HCT116 (cell line): ENCODE results near the gene SHROOM3. TPM values are rescaled to one million over a fixed set of nuclear protein-coding genes. Genes with fewer than 3 reads are reported as not detected.

ENCODE experiments used
- ATAC-seq: fragments of 200-7000 bp; cut with Tn5 transposase; 2 replicates; pipeline ENCODE4 v1.9.1; 2020; ENCODE audit warnings: mild to moderate bottlenecking, moderate library complexity
- BruUV-seq: library from RNA; stranded (reverse); fragments of 400-500 nt; replicated peaks from 2 replicates; lab custom pipeline; 2021; lab: Mats Ljungman, UMichigan
- CTCF ChIA-PET: fragments of 300-600 bp; sonication (Branson Sonifier 250); formaldehyde crosslinking; loops from one replicate; lab custom pipeline; 2021; ENCODE audit warnings: antibody characterized with exemption; lab: Charles Lee
- POLR2A ChIA-PET: fragments of 300-600, 350-600 bp; sonication (Branson Sonifier 250); formaldehyde crosslinking; loops from one replicate; lab custom pipeline; 2021; ENCODE audit warnings: antibody characterized with exemption; lab: Charles Lee
- RAD21 ChIA-PET, 2 experiments: fragments of 300-600 bp; sonication (Branson Sonifier 250); formaldehyde crosslinking; loops; one replicate each; lab custom pipeline; 2023; ENCODE audit warnings: low total read pairs in 2 of 2; ENCODE audit not compliant: uncharacterized antibody in 2 of 2, unreplicated experiment in 2 of 2, low non-redundant PET in 1 of 2; lab: Charles Lee
- DNase-seq: peaks from one replicate; pipeline ENCODE4 v3.0.0-alpha.2; 2010; ENCODE audit warnings: low read depth, low spot score
- H2AFZ ChIP-seq: fragments of 200-600 bp; shearing (Covaris generic), sonication (generic); 2 replicates; pipeline ENCODE4 v1.6.1; 2017; ENCODE audit warnings: low read depth, mixed run types, mixed read lengths, antibody characterized with exemption, low read length; ENCODE audit not compliant: poor library complexity, severe bottlenecking
- H3K27ac ChIP-seq: 2 replicates; pipeline ENCODE4 v1.5.1; 2012; ENCODE audit warnings: low read depth, low read length
- H3K27me3 ChIP-seq: fragments of 200-600 bp; sonication (generic); 2 replicates; pipeline ENCODE4 v1.6.1; 2016; ENCODE audit warnings: mixed run types, low read length, mixed read lengths; ENCODE audit not compliant: insufficient read depth
- H3K36me3 ChIP-seq, 2 experiments: fragments of 200-500 bp in 1 of 2; fragments of 200-600 bp in 1 of 2; sonication (Bioruptor generic) in 1 of 2; sonication (generic) in 1 of 2; 2 replicates each; pipeline versions ENCODE4 v1.5.1 to v1.6.1; 2014 to 2016; ENCODE audit warnings: low read length in 2 of 2, inconsistent platforms in 1 of 2, mixed read lengths in 1 of 2, mixed run types in 1 of 2; ENCODE audit not compliant: insufficient read depth in 2 of 2, control insufficient read depth in 1 of 2
- H3K4me1 ChIP-seq, 2 experiments: fragments of 200-600 bp in 1 of 2; sonication (generic) in 1 of 2; 2 replicates each; pipeline versions ENCODE4 v1.5.1 to v1.6.1; 2012 to 2017; ENCODE audit warnings: low read length in 2 of 2, inconsistent platforms in 1 of 2, mild to moderate bottlenecking in 1 of 2, mixed read lengths in 1 of 2, mixed run types in 1 of 2, moderate library complexity in 1 of 2; ENCODE audit not compliant: insufficient read depth in 2 of 2, control insufficient read depth in 1 of 2
- H3K4me2 ChIP-seq: fragments of 200-600 bp; sonication (generic); 2 replicates; pipeline ENCODE4 v1.6.1; 2017; ENCODE audit warnings: mixed run types, low read length, mixed read lengths
- H3K4me3 ChIP-seq, 2 experiments: fragments of 200-600 bp in 1 of 2; sonication (generic) in 1 of 2; replicated peaks in 1 of 2; 2 replicates each; pipeline ENCODE4 v1.5.1; 2011 to 2016; ENCODE audit warnings: low read length in 2 of 2, control low read depth in 1 of 2, low read depth in 1 of 2, mild to moderate bottlenecking in 1 of 2, mixed read lengths in 1 of 2, mixed run types in 1 of 2
- H3K79me2 ChIP-seq: fragments of 200-600 bp; sonication (generic); 2 replicates; pipeline ENCODE4 v1.6.1; 2017; ENCODE audit warnings: mild to moderate bottlenecking, mixed run types, low read length, moderate library complexity, mixed read lengths; ENCODE audit not compliant: insufficient read depth
- H3K9ac ChIP-seq: fragments of 200-600 bp; sonication (generic); 2 replicates; pipeline ENCODE4 v1.6.1; 2016; ENCODE audit warnings: low read length, mixed read lengths
- H3K9me2 ChIP-seq: fragments of 200-600 bp; sonication (generic), shearing (Covaris generic); 2 replicates; pipeline ENCODE4 v1.6.1; 2017; ENCODE audit warnings: mixed run types, mild to moderate bottlenecking, moderate library complexity; ENCODE audit not compliant: insufficient read depth
- H3K9me3 ChIP-seq, 2 experiments: fragments of 200-500 bp in 1 of 2; fragments of 200-600 bp in 1 of 2; sonication (Bioruptor generic) in 1 of 2; sonication (generic) in 1 of 2; 2 replicates each; pipeline ENCODE4 v1.6.1; 2014 to 2017; ENCODE audit warnings: low read length in 2 of 2, mixed read lengths in 2 of 2, inconsistent platforms in 1 of 2, low read depth in 1 of 2, mild to moderate bottlenecking in 1 of 2, mixed run types in 1 of 2, moderate library complexity in 1 of 2; ENCODE audit not compliant: control insufficient read depth in 1 of 2, insufficient read depth in 1 of 2
- H4K20me1 ChIP-seq: fragments of 200-600 bp; sonication (generic), shearing (Covaris generic); 2 replicates; pipeline ENCODE4 v1.6.1; 2017; ENCODE audit warnings: mixed run types, mild to moderate bottlenecking, moderate library complexity; ENCODE audit not compliant: insufficient read depth
- ATF3 ChIP-seq: IDR thresholded peaks from 2 replicates; pipeline ENCODE4 v1.6.1; 2012
- CBX3 ChIP-seq: IDR thresholded peaks from 2 replicates; pipeline ENCODE4 v1.6.1; 2012; ENCODE audit warnings: low read depth
- CEBPB ChIP-seq: IDR thresholded peaks from 2 replicates; pipeline ENCODE4 v1.6.1; 2012; ENCODE audit warnings: low read depth
- CTCF ChIP-seq, 3 experiments: fragments of 200-600 bp in 1 of 3; sonication (generic) in 1 of 3; IDR thresholded peaks in 2 of 3; conservative IDR thresholded peaks in 1 of 3; 2 replicates each; pipeline ENCODE4 v1.5.1; 2012 to 2017; ENCODE audit warnings: low read depth in 2 of 3, low read length in 2 of 3, antibody characterized with exemption in 1 of 3, borderline replicate concordance in 1 of 3, control low read depth in 1 of 3, mild to moderate bottlenecking in 1 of 3, mixed read lengths in 1 of 3, mixed run types in 1 of 3, moderate library complexity in 1 of 3; ENCODE audit not compliant: insufficient read depth in 1 of 3
- EGR1 ChIP-seq: IDR thresholded peaks from 2 replicates; pipeline ENCODE4 v1.6.1; 2012; ENCODE audit warnings: low read depth
- ELF1 ChIP-seq: IDR thresholded peaks from 2 replicates; pipeline ENCODE4 v1.6.1; 2012; ENCODE audit warnings: low read depth, borderline replicate concordance
- EZH2 ChIP-seq: fragments of 200-600 bp; sonication (generic); IDR thresholded peaks from 2 replicates; pipeline ENCODE4 v1.6.1; 2017; ENCODE audit warnings: antibody characterized with exemption, mixed run types
- EZH2phosphoT487 ChIP-seq: fragments of 200-600 bp; IDR thresholded peaks from 2 replicates; pipeline ENCODE4 v1.6.1; 2018; ENCODE audit warnings: antibody characterized with exemption, borderline replicate concordance
- FOSL1 ChIP-seq: IDR thresholded peaks from 2 replicates; pipeline ENCODE4 v1.6.1; 2012; ENCODE audit warnings: low read depth
- JUND ChIP-seq: IDR thresholded peaks from 2 replicates; pipeline ENCODE4 v1.6.1; 2012
- MAX ChIP-seq: IDR thresholded peaks from 2 replicates; pipeline ENCODE4 v1.6.1; 2012
- POLR2AphosphoS5 ChIP-seq: IDR thresholded peaks from 2 replicates; pipeline ENCODE4 v1.6.1; 2011; ENCODE audit warnings: mild to moderate bottlenecking, low read depth, low read length, moderate library complexity
- RAD21 ChIP-seq: IDR thresholded peaks from 2 replicates; pipeline ENCODE4 v1.6.1; 2012; ENCODE audit warnings: low read depth, mild to moderate bottlenecking
- SIN3A ChIP-seq: IDR thresholded peaks from 2 replicates; pipeline ENCODE4 v1.6.1; 2012; ENCODE audit warnings: low read depth
- SP1 ChIP-seq: IDR thresholded peaks from 2 replicates; pipeline ENCODE4 v1.6.1; 2012; ENCODE audit warnings: low read depth
- SRF ChIP-seq: IDR thresholded peaks from 2 replicates; pipeline ENCODE4 v1.6.1; 2012; ENCODE audit warnings: low read depth
- TCF7L2 ChIP-seq: IDR thresholded peaks from 2 replicates; pipeline ENCODE4 v1.7.0; 2011; ENCODE audit warnings: borderline replicate concordance, inconsistent platforms; ENCODE audit not compliant: insufficient read depth, insufficient read length; ENCODE audit errors: extremely low read depth
- YY1 ChIP-seq: IDR thresholded peaks from 2 replicates; pipeline ENCODE4 v1.6.1; 2011; ENCODE audit warnings: low read length, low read depth, moderate library complexity, mild to moderate bottlenecking; ENCODE audit not compliant: insufficient replicate concordance; ENCODE audit errors: extremely low read depth
- ZFX ChIP-seq: fragments of 450-650 bp; IDR thresholded peaks from 2 replicates; pipeline ENCODE4 v1.6.1; 2017
- intact Hi-C: fragments of 100-400 bp; cut with micrococcal nuclease; formaldehyde crosslinking; loops from 2 replicates; pipeline ENCODE4 v1.10.0; 2022
- total RNA-seq: library from RNA; stranded (reverse); gene quantifications from one replicate; pipeline ENCODE4 v1.2.1, GENCODE V29; 2021; ENCODE audit not compliant: unreplicated experiment

SHROOM3 gene
- total RNA-seq, 1 experiment from 2014 or later = 22.5 TPM

GRCh38 chr4:76559236-76560071, 124.4 kb downstream of the SHROOM3 start:
- no peaks in the 10 kb centered on the region for H3K9me2 ChIP-seq
- TF ChIP-seq EGR1 (no peak), SRF (no peak), EZH2phosphoT487 (no peak), SP1 (no peak), CBX3 (no peak), YY1 (no peak), CEBPB (no peak), EZH2 (no peak)
- TF ChIP-seq, all 23 proteins: peak for 0
- ChIA-PET RAD21 (no interaction called here), CTCF (no interaction called here), POLR2A (no interaction called here)
- H3K27ac ChIP-seq = no peak overlapping the region
- H3K9ac ChIP-seq = no peak overlapping the region
- ATAC-seq = no peak
- no TSS peak for BruUV-seq
- H4K20me1 ChIP-seq = no peaks in the 10 kb centered on the region
- H3K27me3 ChIP-seq = no peaks in the 10 kb centered on the region
- no peaks in the 10 kb centered on the region for H3K79me2 ChIP-seq
- intact Hi-C loops = no loop called here
- H3K9me3 ChIP-seq = no peaks in the 10 kb centered on the region
- no peaks in the 10 kb centered on the region for H3K36me3 ChIP-seq
- no peak overlapping the region for H3K4me3 ChIP-seq
- no peak for DNase-seq
- H3K4me2 ChIP-seq = no peak overlapping the region
- peaks cover 4 to 18% of the 10 kb centered on the region in 2 experiments; a peak in 3 of 4 replicates for H3K4me1 ChIP-seq
- no peak overlapping the region for H2AFZ ChIP-seq

- no peaks in the 10 kb centered on the region for H3K9me3 ChIP-seq
- ATAC-seq (no peak), DNase-seq (no peak)
- no peaks in the 10 kb centered on the region for H3K79me2 ChIP-seq
- peak overlapping the region; percentile 36 for H3K4me2 ChIP-seq
- no TSS peak for BruUV-seq
- CTCF ChIA-PET = no interaction called here
- H2AFZ ChIP-seq = peak overlapping the region; percentile 66
- H3K4me1 ChIP-seq = peaks cover 4 to 18% of the 10 kb centered on the region in 2 experiments; a peak in 3 of 4 replicates
- H3K4me3 ChIP-seq = no peak overlapping the region
- intact Hi-C loops = no loop called here
- no peaks in the 10 kb centered on the region for H3K36me3 ChIP-seq
- no peaks in the 10 kb centered on the region for H4K20me1 ChIP-seq
- H3K27ac ChIP-seq = no peak overlapping the region
- RAD21 ChIA-PET = no interaction called here
- H3K9me2 ChIP-seq = no peaks in the 10 kb centered on the region
- no peaks in the 10 kb centered on the region for H3K27me3 ChIP-seq
- POLR2A ChIA-PET = no interaction called here
- no peak overlapping the region for H3K9ac ChIP-seq
- TF ChIP-seq RAD21 (no peak), JUND (no peak; the same call in 1 of the 2 replicates), FOSL1 (no peak), MAX (no peak), TCF7L2 (no peak), ATF3 (no peak), ELF1 (no peak), SIN3A (no peak), EZH2 (no peak), CEBPB (no peak), EGR1 (no peak), ZFX (no peak), POLR2AphosphoS5 (no peak), CTCF (IDR thresholded peaks at IDR 0.05 in 2 of 3, conservative IDR thresholded peaks at IDR 0.05 in 1 of 3; ENCODE audit: borderline replicate concordance in 1 of 3, insufficient read depth in 1 of 3, low read depth in 2 of 3, low read length in 2 of 3) (no peak)
Observed at GRCh38 chr4:76562161-76562560, 127.1 kb downstream of the SHROOM3 start.
